PC-9 (cell line): ENCODE results near the gene GPI.
"Not testable (repeated sequence)": the region's sequence is repeated elsewhere in the genome, so short reads cannot be mapped to it uniquely, and the experiment has no call there.

ENCODE experiments used
- EZH2 ChIP-seq: fragments of 200-600 bp; sonication (generic); IDR thresholded peaks from 2 replicates; pipeline ENCODE4 v1.8.0; 2017; ENCODE audit warnings: antibody characterized with exemption, low read depth
- TF ChIP-seq, protein P1 (sequence below): fragments of 200-600 bp; sonication (generic); conservative IDR thresholded peaks from 2 replicates; pipeline ENCODE4 v1.6.1; 2017; ENCODE audit warnings: mixed run types, antibody characterized with exemption, mild to moderate bottlenecking, moderate library complexity

- TF ChIP-seq, protein P1, sequence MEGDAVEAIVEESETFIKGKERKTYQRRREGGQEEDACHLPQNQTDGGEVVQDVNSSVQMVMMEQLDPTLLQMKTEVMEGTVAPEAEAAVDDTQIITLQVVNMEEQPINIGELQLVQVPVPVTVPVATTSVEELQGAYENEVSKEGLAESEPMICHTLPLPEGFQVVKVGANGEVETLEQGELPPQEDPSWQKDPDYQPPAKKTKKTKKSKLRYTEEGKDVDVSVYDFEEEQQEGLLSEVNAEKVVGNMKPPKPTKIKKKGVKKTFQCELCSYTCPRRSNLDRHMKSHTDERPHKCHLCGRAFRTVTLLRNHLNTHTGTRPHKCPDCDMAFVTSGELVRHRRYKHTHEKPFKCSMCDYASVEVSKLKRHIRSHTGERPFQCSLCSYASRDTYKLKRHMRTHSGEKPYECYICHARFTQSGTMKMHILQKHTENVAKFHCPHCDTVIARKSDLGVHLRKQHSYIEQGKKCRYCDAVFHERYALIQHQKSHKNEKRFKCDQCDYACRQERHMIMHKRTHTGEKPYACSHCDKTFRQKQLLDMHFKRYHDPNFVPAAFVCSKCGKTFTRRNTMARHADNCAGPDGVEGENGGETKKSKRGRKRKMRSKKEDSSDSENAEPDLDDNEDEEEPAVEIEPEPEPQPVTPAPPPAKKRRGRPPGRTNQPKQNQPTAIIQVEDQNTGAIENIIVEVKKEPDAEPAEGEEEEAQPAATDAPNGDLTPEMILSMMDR = not testable (repeated sequence)
- not testable (repeated sequence) for TF ChIP-seq EZH2
These were observed 34.4 kb upstream of the GPI start for GRCh38 chr19:34330596-34330995.
